ENCODE data around the gene RTN4R. TPM values are rescaled to one million over a fixed set of nuclear protein-coding genes. Genes with fewer than 3 reads are reported as not detected.

RTN4R gene
- total RNA-seq, 1 experiment from 2014 or later: 16.3 TPM

DNA sequence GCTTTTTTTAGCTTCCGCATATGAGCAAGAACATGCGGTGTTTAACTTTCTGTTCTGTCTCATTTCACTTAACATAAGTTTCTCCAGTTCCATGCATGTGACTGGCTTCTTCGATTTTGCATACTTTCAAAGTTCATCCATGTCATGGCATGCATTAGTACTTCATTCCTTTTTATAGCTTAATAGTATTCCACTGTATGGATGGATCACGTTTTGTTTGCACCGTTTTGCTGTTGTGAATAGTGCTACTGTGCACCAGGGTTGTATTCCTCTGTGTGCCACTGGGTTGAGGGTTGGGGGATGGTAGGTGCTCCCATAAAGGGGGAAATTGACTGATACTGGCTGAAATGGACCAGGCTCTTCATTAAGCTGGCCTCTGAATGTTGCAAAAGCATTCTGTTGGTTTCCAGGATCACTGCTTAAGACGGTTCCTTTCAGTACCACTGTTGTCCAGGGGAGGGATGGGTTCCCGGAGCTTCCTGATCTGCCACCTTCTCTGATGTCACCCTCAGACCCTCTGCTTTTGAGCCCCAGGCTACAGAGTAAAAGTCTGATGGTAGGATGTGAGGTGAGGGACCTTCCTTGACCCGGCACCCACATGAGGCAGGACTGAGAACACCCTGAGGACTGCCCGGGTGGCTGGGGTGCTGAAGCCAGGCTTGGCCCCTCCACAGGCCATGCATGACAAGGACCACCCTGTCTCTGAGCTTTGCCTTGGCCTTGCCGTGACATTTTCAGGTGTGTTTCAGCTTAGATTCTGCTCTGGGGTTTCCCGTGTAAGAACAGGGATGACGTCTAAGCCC lies 27.3 kb upstream of the RTN4R start:
- H3K4me3 ChIP-seq (ENCODE audit: low read depth in 2 of 2, low read length in 2 of 2): no peak overlapping the region
- in situ Hi-C loops (cut with HindIII; ENCODE audit: low pct_unique_long_range_greater_than_20kb, low sequenced_read_pairs): no loop called here
- no peaks in the 10 kb centered on the region for H3K27me3 ChIP-seq (ENCODE audit: control insufficient read depth, insufficient read depth, low read length)
- no peaks in the 10 kb centered on the region for H3K4me1 ChIP-seq (ENCODE audit: control insufficient read depth, insufficient read depth, low read length)
- ChIA-PET CTCF (no interaction called here), POLR2A (interaction anchor here (0.6 kb wide), 1 partner anchor 25 kb away, joined by 4 read pairs; the partner anchor contains the start of gene DGCR6L)
- intact Hi-C loops (cut with micrococcal nuclease; ENCODE audit: unreplicated experiment): no loop called here
- no TSS peak for BruUV-seq (replicated peaks)
- H3K9me3 ChIP-seq (ENCODE audit: control insufficient read depth, insufficient read depth, low read depth, low read length): no peaks in the 10 kb centered on the region
- TF ChIP-seq POLR2AphosphoS5 (IDR thresholded peaks at IDR 0.05; ENCODE audit: low read depth, low read length): no peak
- TF ChIP-seq, protein P1, sequence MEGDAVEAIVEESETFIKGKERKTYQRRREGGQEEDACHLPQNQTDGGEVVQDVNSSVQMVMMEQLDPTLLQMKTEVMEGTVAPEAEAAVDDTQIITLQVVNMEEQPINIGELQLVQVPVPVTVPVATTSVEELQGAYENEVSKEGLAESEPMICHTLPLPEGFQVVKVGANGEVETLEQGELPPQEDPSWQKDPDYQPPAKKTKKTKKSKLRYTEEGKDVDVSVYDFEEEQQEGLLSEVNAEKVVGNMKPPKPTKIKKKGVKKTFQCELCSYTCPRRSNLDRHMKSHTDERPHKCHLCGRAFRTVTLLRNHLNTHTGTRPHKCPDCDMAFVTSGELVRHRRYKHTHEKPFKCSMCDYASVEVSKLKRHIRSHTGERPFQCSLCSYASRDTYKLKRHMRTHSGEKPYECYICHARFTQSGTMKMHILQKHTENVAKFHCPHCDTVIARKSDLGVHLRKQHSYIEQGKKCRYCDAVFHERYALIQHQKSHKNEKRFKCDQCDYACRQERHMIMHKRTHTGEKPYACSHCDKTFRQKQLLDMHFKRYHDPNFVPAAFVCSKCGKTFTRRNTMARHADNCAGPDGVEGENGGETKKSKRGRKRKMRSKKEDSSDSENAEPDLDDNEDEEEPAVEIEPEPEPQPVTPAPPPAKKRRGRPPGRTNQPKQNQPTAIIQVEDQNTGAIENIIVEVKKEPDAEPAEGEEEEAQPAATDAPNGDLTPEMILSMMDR (IDR thresholded peaks at IDR 0.05): no peak
- ATAC-seq: no peak
- no peak for DNase-seq (ENCODE audit: low read depth, low spot score)
- H3K36me3 ChIP-seq (ENCODE audit: control insufficient read depth, insufficient read depth, low read length): no peaks in the 10 kb centered on the region
- H3K27ac ChIP-seq (ENCODE audit: low read length): no peak overlapping the region

DNA sequence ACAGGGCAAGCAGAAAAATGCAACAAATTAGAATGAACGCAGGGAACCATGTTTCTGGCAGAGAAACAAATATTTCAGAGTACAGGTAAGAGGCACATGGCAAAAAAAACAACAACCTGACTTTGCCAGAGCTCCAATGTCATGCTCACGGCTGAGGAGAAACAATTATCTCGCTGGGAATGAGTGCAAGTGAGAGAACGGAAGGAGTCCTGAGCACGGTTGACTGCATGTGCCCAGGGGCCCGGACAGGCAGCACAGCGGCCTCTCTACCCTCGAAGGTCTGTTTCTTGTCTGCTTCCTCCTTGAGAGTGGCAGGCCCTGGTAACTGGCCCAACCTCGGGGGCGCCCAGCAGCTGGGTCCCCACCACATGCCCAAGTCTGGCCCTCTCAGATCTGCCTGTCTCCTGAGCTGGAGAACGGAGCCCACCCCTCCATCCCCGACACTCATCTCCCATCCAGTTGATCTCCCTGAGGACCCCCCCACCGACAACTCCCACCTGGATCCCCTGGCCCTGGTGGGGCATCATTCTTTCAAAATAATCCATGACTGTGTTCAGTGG lies 24.6 kb upstream of the RTN4R start:
- TF ChIP-seq, protein P1 (IDR thresholded peaks at IDR 0.05): no peak
- Histone ChIP-seq H3K27ac (ENCODE audit: low read length) (no peak overlapping the region), H3K4me1 (ENCODE audit: control insufficient read depth, insufficient read depth, low read length) (no peaks in the 10 kb centered on the region), H3K36me3 (ENCODE audit: control insufficient read depth, insufficient read depth, low read length) (no peaks in the 10 kb centered on the region), H3K27me3 (ENCODE audit: control insufficient read depth, insufficient read depth, low read length) (no peaks in the 10 kb centered on the region), H3K4me3 (ENCODE audit: low read depth in 2 of 2, low read length in 2 of 2) (no peak overlapping the region), H3K9me3 (ENCODE audit: control insufficient read depth, insufficient read depth, low read depth, low read length) (no peaks in the 10 kb centered on the region)
- in situ Hi-C loops (cut with HindIII; ENCODE audit: low pct_unique_long_range_greater_than_20kb, low sequenced_read_pairs): no loop called here
- intact Hi-C loops (cut with micrococcal nuclease; ENCODE audit: unreplicated experiment): no loop called here
- POLR2A ChIA-PET: interaction anchor here (0.6 kb wide), 1 partner anchor 1035 kb away, joined by 3 read pairs; no protein-coding TSS in a partner anchor
- ATAC-seq: no peak
- BruUV-seq (replicated peaks): no TSS peak
- DNase-seq (ENCODE audit: low read depth, low spot score): no peak
- CTCF ChIA-PET: no interaction called here

DNA sequence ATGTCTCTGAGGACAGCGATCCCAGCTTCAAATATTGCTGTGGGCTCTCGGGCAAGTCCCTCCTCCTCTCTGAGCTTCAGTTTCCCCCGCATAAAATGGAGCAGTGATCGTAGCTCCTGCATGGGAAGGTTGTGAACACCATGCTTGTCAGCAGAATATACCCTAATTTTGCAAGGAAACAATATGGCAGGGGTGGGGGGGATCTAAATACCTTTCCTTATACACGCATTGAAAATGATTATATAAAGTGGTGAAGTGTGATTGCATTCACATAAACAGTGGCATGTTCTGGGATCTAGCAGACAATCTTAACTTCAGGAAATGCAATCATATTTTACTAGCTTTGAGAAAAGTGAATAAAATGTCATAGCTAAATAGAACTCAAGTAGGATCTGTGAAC lies 24.0 kb upstream of the RTN4R start:
- BruUV-seq (replicated peaks): no TSS peak
- in situ Hi-C loops (cut with HindIII; ENCODE audit: low pct_unique_long_range_greater_than_20kb, low sequenced_read_pairs) (no loop called here), intact Hi-C loops (cut with micrococcal nuclease; ENCODE audit: unreplicated experiment) (no loop called here)
- Histone ChIP-seq H3K36me3 (ENCODE audit: control insufficient read depth, insufficient read depth, low read length) (no peaks in the 10 kb centered on the region), H3K27ac (ENCODE audit: low read length) (no peak overlapping the region), H3K9me3 (ENCODE audit: control insufficient read depth, insufficient read depth, low read depth, low read length) (no peaks in the 10 kb centered on the region), H3K4me3 (ENCODE audit: low read depth in 2 of 2, low read length in 2 of 2) (no peak overlapping the region), H3K4me1 (ENCODE audit: control insufficient read depth, insufficient read depth, low read length) (no peaks in the 10 kb centered on the region), H3K27me3 (ENCODE audit: control insufficient read depth, insufficient read depth, low read length) (no peaks in the 10 kb centered on the region)
- ATAC-seq (no peak), DNase-seq (ENCODE audit: low read depth, low spot score) (no peak)
- ChIA-PET CTCF (no interaction called here), POLR2A (interaction anchor here (0.6 kb wide), 1 partner anchor 1035 kb away, joined by 3 read pairs; no protein-coding TSS in a partner anchor)
- TF ChIP-seq POLR2AphosphoS5 (IDR thresholded peaks at IDR 0.05; ENCODE audit: low read depth, low read length) (no peak), TCF7L2 (IDR thresholded peaks at IDR 0.05; ENCODE audit: low read depth, low read length) (no peak)
- TF ChIP-seq, protein P2, sequence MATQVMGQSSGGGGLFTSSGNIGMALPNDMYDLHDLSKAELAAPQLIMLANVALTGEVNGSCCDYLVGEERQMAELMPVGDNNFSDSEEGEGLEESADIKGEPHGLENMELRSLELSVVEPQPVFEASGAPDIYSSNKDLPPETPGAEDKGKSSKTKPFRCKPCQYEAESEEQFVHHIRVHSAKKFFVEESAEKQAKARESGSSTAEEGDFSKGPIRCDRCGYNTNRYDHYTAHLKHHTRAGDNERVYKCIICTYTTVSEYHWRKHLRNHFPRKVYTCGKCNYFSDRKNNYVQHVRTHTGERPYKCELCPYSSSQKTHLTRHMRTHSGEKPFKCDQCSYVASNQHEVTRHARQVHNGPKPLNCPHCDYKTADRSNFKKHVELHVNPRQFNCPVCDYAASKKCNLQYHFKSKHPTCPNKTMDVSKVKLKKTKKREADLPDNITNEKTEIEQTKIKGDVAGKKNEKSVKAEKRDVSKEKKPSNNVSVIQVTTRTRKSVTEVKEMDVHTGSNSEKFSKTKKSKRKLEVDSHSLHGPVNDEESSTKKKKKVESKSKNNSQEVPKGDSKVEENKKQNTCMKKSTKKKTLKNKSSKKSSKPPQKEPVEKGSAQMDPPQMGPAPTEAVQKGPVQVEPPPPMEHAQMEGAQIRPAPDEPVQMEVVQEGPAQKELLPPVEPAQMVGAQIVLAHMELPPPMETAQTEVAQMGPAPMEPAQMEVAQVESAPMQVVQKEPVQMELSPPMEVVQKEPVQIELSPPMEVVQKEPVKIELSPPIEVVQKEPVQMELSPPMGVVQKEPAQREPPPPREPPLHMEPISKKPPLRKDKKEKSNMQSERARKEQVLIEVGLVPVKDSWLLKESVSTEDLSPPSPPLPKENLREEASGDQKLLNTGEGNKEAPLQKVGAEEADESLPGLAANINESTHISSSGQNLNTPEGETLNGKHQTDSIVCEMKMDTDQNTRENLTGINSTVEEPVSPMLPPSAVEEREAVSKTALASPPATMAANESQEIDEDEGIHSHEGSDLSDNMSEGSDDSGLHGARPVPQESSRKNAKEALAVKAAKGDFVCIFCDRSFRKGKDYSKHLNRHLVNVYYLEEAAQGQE (IDR thresholded peaks at IDR 0.05; ENCODE audit: insufficient read depth in 1 of 2, low read depth in 2 of 2, low read length in 1 of 2): no peak

Measured in Panc1 (cell line).